Vagina (tissue), 2 donors: ENCODE measurements around the gene DUS2. TPM values are rescaled to one million over a fixed set of nuclear protein-coding genes. Genes with fewer than 3 reads are reported as not detected.

Experiments
- DNase-seq, 2 donors: peaks; one replicate each; pipeline ENCODE4 v3.0.0-alpha.2; 2017; ENCODE audit errors: extremely low spot score in 2 of 2
- H3K27ac ChIP-seq: fragments of 200-600 bp; sonication (generic); one replicate; pipeline ENCODE4 v1.5.1; 2019
- H3K27me3 ChIP-seq: fragments of 200-600 bp; sonication (generic); one replicate; pipeline ENCODE4 v1.5.1; 2019
- H3K36me3 ChIP-seq, 2 donors: fragments of 200-600 bp; sonication (generic); one replicate each; pipeline ENCODE4 v1.5.1; 2017 to 2019
- H3K4me1 ChIP-seq: fragments of 200-600 bp; sonication (generic); one replicate; pipeline ENCODE4 v1.5.1; 2019
- H3K4me3 ChIP-seq, 2 donors: fragments of 200-600 bp; sonication (generic); 1 replicate in 1 of 2; 2 replicates in 1 of 2; pipeline ENCODE4 v1.5.1; 2016 to 2019
- H3K9me3 ChIP-seq: fragments of 200-600 bp; sonication (generic); one replicate; pipeline ENCODE4 v1.5.1; 2019
- POLR2A ChIP-seq, 2 donors: fragments of 450-650 bp; IDR thresholded peaks; one replicate each; pipeline ENCODE4 v1.6.1; 2017; ENCODE audit warnings: antibody characterized with exemption in 2 of 2, mild to moderate bottlenecking in 2 of 2, moderate library complexity in 2 of 2
- POLR2AphosphoS5 ChIP-seq, 2 donors: sonication (generic); formaldehyde crosslinking; IDR thresholded peaks; one replicate each; pipeline ENCODE4 v1.9.0; 2017; ENCODE audit warnings: antibody characterized with exemption in 2 of 2, mild to moderate bottlenecking in 2 of 2, low read depth in 1 of 2; ENCODE audit not compliant: insufficient read depth in 1 of 2
- intact Hi-C: fragments of 100-400 bp; cut with DNase I; formaldehyde crosslinking; loops from one replicate; pipeline ENCODE4 v1.15.1; 2023
- total RNA-seq: library from RNA; depleted of rRNA; stranded (reverse); fragments of >200 nt; gene quantifications from one replicate; pipeline ENCODE4 v1.2.3, GENCODE V29; 2016
- TF ChIP-seq, protein P1 (sequence below), 3 experiments: fragments of 450-650 bp in 2 of 3; fragments of 200-600 bp in 1 of 3; sonication (generic) in 1 of 3; IDR thresholded peaks; one replicate each; pipeline ENCODE4 v1.5.1; 2017 to 2019; ENCODE audit warnings: antibody characterized with exemption in 3 of 3, mild to moderate bottlenecking in 2 of 3, moderate library complexity in 2 of 3

DUS2 gene
- 11.5 TPM for total RNA-seq

GRCh38 chr16:68022728-68023537, at the start of gene DUS2, which contains the start of gene DDX28:
DUS2 (plus strand) TSS chr16:68023284; CDS start chr16:68038024, 14,740 bp downstream.
DDX28 (minus strand) TSS chr16:68023232; CDS start chr16:68023202, 30 bp downstream.
- intact Hi-C loops, result loop anchor here (5.0 kb wide), 1 partner anchor 59 kb away; no protein-coding TSS in a partner anchor
- H3K4me3 ChIP-seq, result peak within 1 kb of the TSS; percentile 88 to 93

DNA sequence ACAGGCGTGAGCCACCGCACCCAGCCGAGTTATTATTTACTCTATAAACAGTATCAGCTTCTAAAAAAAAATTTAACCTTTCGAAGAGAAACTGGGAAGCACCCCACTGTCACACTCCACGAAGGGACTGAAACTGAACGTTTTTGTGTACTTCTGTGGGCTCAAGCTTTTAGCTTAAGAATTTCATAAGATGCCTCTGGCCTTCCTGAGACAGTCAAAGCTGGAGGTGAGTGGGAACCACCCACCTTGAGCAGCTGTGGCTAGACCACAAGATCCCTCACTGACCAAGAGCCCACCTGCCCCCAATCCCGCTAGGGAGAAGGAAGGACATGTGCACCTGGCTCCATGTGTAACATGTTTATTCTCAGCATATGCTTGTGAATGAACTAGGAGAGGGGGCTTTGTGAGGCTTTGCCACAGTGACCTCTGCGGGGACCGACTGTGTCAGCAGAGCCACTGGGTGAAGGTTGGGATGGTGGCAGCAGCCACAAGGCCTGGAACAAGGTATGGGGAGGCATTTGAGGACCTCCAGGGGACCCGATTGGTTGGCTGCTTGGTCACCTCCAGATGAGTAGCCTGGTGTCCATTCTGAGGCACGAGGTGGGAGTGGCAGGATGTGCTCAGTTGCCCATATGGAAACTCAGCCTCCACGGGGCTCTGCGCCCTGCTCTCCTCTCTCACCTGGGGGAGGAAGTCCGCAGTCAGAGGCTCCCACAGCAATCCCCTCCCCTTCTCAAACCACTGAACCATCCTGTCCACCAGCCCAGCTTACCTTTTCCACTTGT, 47.6 kb upstream of the DUS2 start:
- H3K9me3 ChIP-seq, result no peaks in the 10 kb centered on the region
- no peaks in the 10 kb centered on the region for H3K27me3 ChIP-seq
- no peak for TF ChIP-seq POLR2AphosphoS5 (IDR thresholded peaks at IDR 0.05; ENCODE audit: insufficient read depth in 1 of 2, low read depth in 1 of 2)
- TF ChIP-seq POLR2A (IDR thresholded peaks at IDR 0.05), result no peak
- TF ChIP-seq, protein P1, sequence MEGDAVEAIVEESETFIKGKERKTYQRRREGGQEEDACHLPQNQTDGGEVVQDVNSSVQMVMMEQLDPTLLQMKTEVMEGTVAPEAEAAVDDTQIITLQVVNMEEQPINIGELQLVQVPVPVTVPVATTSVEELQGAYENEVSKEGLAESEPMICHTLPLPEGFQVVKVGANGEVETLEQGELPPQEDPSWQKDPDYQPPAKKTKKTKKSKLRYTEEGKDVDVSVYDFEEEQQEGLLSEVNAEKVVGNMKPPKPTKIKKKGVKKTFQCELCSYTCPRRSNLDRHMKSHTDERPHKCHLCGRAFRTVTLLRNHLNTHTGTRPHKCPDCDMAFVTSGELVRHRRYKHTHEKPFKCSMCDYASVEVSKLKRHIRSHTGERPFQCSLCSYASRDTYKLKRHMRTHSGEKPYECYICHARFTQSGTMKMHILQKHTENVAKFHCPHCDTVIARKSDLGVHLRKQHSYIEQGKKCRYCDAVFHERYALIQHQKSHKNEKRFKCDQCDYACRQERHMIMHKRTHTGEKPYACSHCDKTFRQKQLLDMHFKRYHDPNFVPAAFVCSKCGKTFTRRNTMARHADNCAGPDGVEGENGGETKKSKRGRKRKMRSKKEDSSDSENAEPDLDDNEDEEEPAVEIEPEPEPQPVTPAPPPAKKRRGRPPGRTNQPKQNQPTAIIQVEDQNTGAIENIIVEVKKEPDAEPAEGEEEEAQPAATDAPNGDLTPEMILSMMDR (IDR thresholded peaks at IDR 0.05), result no peak
- H3K4me3 ChIP-seq, result no peak overlapping the region
- no peaks in the 10 kb centered on the region for H3K36me3 ChIP-seq
- H3K4me1 ChIP-seq, result no peaks in the 10 kb centered on the region
- no peak overlapping the region for H3K27ac ChIP-seq
- intact Hi-C loops, result no loop called here
- DNase-seq, result no peak

More at GRCh38 chr16:68022728-68023537, at the start of gene DUS2, which contains the start of gene DDX28:
- H3K36me3 ChIP-seq, result peaks cover 0 to 13% of the 10 kb centered on the region in 2 donors
- H3K27ac ChIP-seq, result peak within 1 kb of the TSS; percentile 77
- H3K9me3 ChIP-seq, result no peaks in the 10 kb centered on the region
- H3K4me1 ChIP-seq, result peaks cover 24% of the 10 kb centered on the region
- TF ChIP-seq, protein P1 (IDR thresholded peaks at IDR 0.05), result peak in 2 of 3 experiments; percentile 0 to 8
- TF ChIP-seq POLR2A (IDR thresholded peaks at IDR 0.05) (no peak), POLR2AphosphoS5 (IDR thresholded peaks at IDR 0.05; ENCODE audit: insufficient read depth in 1 of 2, low read depth in 1 of 2) (peak; percentile 95 to 98)
- no peaks in the 10 kb centered on the region for H3K27me3 ChIP-seq
- peak in 1 of 2 donors; percentile 93 for DNase-seq

DNA sequence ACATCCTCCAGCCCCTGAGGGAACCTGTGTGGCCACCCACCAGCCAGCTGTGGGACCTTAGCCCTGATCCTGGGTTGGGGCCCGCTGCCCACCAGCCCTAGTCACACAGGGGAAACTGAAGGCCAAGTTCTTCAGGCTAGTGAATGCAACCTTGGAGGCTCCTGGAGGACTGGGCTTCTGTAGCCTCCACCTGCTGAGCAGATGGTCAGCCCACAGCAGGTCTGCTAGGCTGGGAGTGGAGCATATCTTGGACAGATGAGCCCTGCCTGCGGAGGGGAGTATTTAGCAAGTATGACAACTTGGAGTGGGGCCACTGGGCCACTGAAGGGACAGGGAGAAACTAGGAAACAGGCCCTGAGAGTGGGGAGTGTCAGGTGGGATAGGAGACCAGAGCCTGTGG, 46.9 kb upstream of the DUS2 start:
- intact Hi-C loops, result no loop called here
- no peaks in the 10 kb centered on the region for H3K27me3 ChIP-seq
- no peaks in the 10 kb centered on the region for H3K4me1 ChIP-seq
- DNase-seq, result no peak
- no peaks in the 10 kb centered on the region for H3K36me3 ChIP-seq
- no peak overlapping the region for H3K4me3 ChIP-seq
- H3K9me3 ChIP-seq, result no peaks in the 10 kb centered on the region
- H3K27ac ChIP-seq, result no peak overlapping the region
- no peak for TF ChIP-seq POLR2A (IDR thresholded peaks at IDR 0.05)
- no peak for TF ChIP-seq POLR2AphosphoS5 (IDR thresholded peaks at IDR 0.05; ENCODE audit: insufficient read depth in 1 of 2, low read depth in 1 of 2)
- TF ChIP-seq, protein P1 (IDR thresholded peaks at IDR 0.05), result no peak

- Histone ChIP-seq H3K4me1 (no peaks in the 10 kb centered on the region), H3K9me3 (no peaks in the 10 kb centered on the region), H3K36me3 (no peaks in the 10 kb centered on the region), H3K27ac (no peak overlapping the region), H3K27me3 (no peaks in the 10 kb centered on the region), H3K4me3 (no peak overlapping the region)
- intact Hi-C loops, result no loop called here
- no peak for TF ChIP-seq POLR2A (IDR thresholded peaks at IDR 0.05)
- TF ChIP-seq, protein P1 (IDR thresholded peaks at IDR 0.05), result no peak
- no peak for TF ChIP-seq POLR2AphosphoS5 (IDR thresholded peaks at IDR 0.05; ENCODE audit: insufficient read depth in 1 of 2, low read depth in 1 of 2)
- DNase-seq, result no peak
Measured at GRCh38 chr16:67977005-67977404, 46.1 kb upstream of the DUS2 start.
